Mucosa of rectum (tissue), 2 donors: ENCODE results near the gene LEMD3.

Source experiments
- H3K27ac ChIP-seq, 2 donors: one replicate each; pipeline ENCODE4 v1.7.0; 2013; ENCODE audit warnings: inconsistent platforms in 2 of 2, low read depth in 2 of 2, low read length in 2 of 2
- H3K27me3 ChIP-seq, 2 donors: one replicate each; pipeline ENCODE4 v1.7.0; 2013; ENCODE audit warnings: low read length in 2 of 2; ENCODE audit not compliant: control insufficient read depth in 2 of 2, insufficient read depth in 2 of 2
- H3K36me3 ChIP-seq, 2 donors: one replicate each; pipeline ENCODE4 v1.7.0; 2013; ENCODE audit warnings: low read length in 2 of 2; ENCODE audit not compliant: control insufficient read depth in 2 of 2, insufficient read depth in 2 of 2
- H3K4me1 ChIP-seq, 2 donors: one replicate each; pipeline ENCODE4 v1.7.0; 2013; ENCODE audit warnings: low read length in 2 of 2, mild to moderate bottlenecking in 1 of 2; ENCODE audit not compliant: control insufficient read depth in 2 of 2, insufficient read depth in 2 of 2
- H3K4me3 ChIP-seq, 2 donors: one replicate each; pipeline ENCODE4 v1.7.0; 2013; ENCODE audit warnings: low read length in 2 of 2
- H3K9ac ChIP-seq, 2 donors: one replicate each; pipeline ENCODE4 v1.7.0; 2013; ENCODE audit warnings: low read length in 2 of 2, low read depth in 1 of 2, mild to moderate bottlenecking in 1 of 2
- H3K9me3 ChIP-seq, 2 donors: one replicate each; pipeline ENCODE4 v1.7.0; 2013; ENCODE audit warnings: low read length in 2 of 2; ENCODE audit not compliant: control insufficient read depth in 2 of 2
- donor health status: healthy.
- donor health status: Normal muscosa, but diverticular disease.

LEMD3 gene

GRCh38 chr12:65169320-65170208 is at the start of gene LEMD3:
Gene LEMD3 (plus strand): TSS chr12:65169583. CDS start chr12:65169597, 14 bp downstream.
- Histone ChIP-seq H3K27me3 (no peaks in the 10 kb centered on the region), H3K9ac (peak within 1 kb of the TSS; percentile 89 to 95), H3K36me3 (peaks cover 0 to 2% of the 10 kb centered on the region in 2 donors), H3K27ac (peak within 1 kb of the TSS; percentile 94 to 96), H3K4me1 (peaks cover 17 to 23% of the 10 kb centered on the region in 2 donors), H3K9me3 (no peaks in the 10 kb centered on the region), H3K4me3 (peak within 1 kb of the TSS; percentile 93 to 94)

GRCh38 chr12:65121049-65121955 is 48.1 kb upstream of the LEMD3 start, which contains the start of gene WIF1:
Gene WIF1 (minus strand): TSS chr12:65121305. CDS start chr12:65121191, 114 bp downstream.
- Histone ChIP-seq H3K4me3 (no peak within 1 kb of the TSS), H3K27ac (no peak within 1 kb of the TSS), H3K27me3 (peaks cover 29 to 48% of the 10 kb centered on the region in 2 donors), H3K9me3 (no peaks in the 10 kb centered on the region), H3K36me3 (no peaks in the 10 kb centered on the region), H3K9ac (no peak within 1 kb of the TSS), H3K4me1 (no peaks in the 10 kb centered on the region)

- Histone ChIP-seq H3K27me3 (peaks cover 29 to 48% of the 10 kb centered on the region in 2 donors), H3K9ac (no peak overlapping the region), H3K36me3 (no peaks in the 10 kb centered on the region), H3K4me1 (no peaks in the 10 kb centered on the region), H3K4me3 (no peak overlapping the region), H3K9me3 (no peaks in the 10 kb centered on the region), H3K27ac (no peak overlapping the region)
These were observed 47.4 kb upstream of the LEMD3 start for GRCh38 chr12:65121956-65122469.

GRCh38 chr12:65122703-65123102 is 46.7 kb upstream of the LEMD3 start:
- Histone ChIP-seq H3K4me3 (no peak overlapping the region), H3K4me1 (no peaks in the 10 kb centered on the region), H3K36me3 (no peaks in the 10 kb centered on the region), H3K9ac (no peak overlapping the region), H3K27me3 (peaks cover 27 to 45% of the 10 kb centered on the region in 2 donors), H3K27ac (no peak overlapping the region), H3K9me3 (no peaks in the 10 kb centered on the region)

- H3K27me3 ChIP-seq, result peaks cover 23 to 40% of the 10 kb centered on the region in 2 donors
- no peak overlapping the region for H3K4me3 ChIP-seq
- H3K27ac ChIP-seq, result no peak overlapping the region
- no peaks in the 10 kb centered on the region for H3K36me3 ChIP-seq
- no peaks in the 10 kb centered on the region for H3K9me3 ChIP-seq
- H3K4me1 ChIP-seq, result no peaks in the 10 kb centered on the region
- no peak overlapping the region for H3K9ac ChIP-seq
These were observed 45.8 kb upstream of the LEMD3 start for GRCh38 chr12:65123435-65124063.

- H3K27me3 ChIP-seq, result peaks cover 18 to 28% of the 10 kb centered on the region in 2 donors
- no peak overlapping the region for H3K4me3 ChIP-seq
- H3K27ac ChIP-seq, result no peak overlapping the region
- H3K4me1 ChIP-seq, result no peaks in the 10 kb centered on the region
- H3K9ac ChIP-seq, result no peak overlapping the region
- H3K36me3 ChIP-seq, result no peaks in the 10 kb centered on the region
- no peaks in the 10 kb centered on the region for H3K9me3 ChIP-seq
These were observed 44.1 kb upstream of the LEMD3 start for GRCh38 chr12:65125247-65125646.

GRCh38 chr12:65125975-65126374 is 43.4 kb upstream of the LEMD3 start:
- no peak overlapping the region for H3K9ac ChIP-seq
- H3K27me3 ChIP-seq, result peaks cover 11 to 23% of the 10 kb centered on the region in 2 donors
- H3K4me1 ChIP-seq, result no peaks in the 10 kb centered on the region
- H3K4me3 ChIP-seq, result no peak overlapping the region
- no peaks in the 10 kb centered on the region for H3K36me3 ChIP-seq
- H3K27ac ChIP-seq, result no peak overlapping the region
- no peaks in the 10 kb centered on the region for H3K9me3 ChIP-seq

GRCh38 chr12:65126482-65126881 is 42.9 kb upstream of the LEMD3 start:
- H3K36me3 ChIP-seq, result no peaks in the 10 kb centered on the region
- H3K27me3 ChIP-seq, result peaks cover 10 to 22% of the 10 kb centered on the region in 2 donors
- H3K9me3 ChIP-seq, result no peaks in the 10 kb centered on the region
- H3K4me1 ChIP-seq, result no peaks in the 10 kb centered on the region
- no peak overlapping the region for H3K27ac ChIP-seq
- no peak overlapping the region for H3K4me3 ChIP-seq
- H3K9ac ChIP-seq, result no peak overlapping the region

- Histone ChIP-seq H3K27ac (no peak overlapping the region), H3K27me3 (no peaks in the 10 kb centered on the region), H3K4me1 (no peaks in the 10 kb centered on the region), H3K9me3 (no peaks in the 10 kb centered on the region), H3K4me3 (no peak overlapping the region), H3K9ac (no peak overlapping the region), H3K36me3 (no peaks in the 10 kb centered on the region)
These were observed 35.5 kb upstream of the LEMD3 start for GRCh38 chr12:65133879-65134278.
